Stomach smooth muscle (tissue), 2 donors: ENCODE measurements around the gene AATK.

ENCODE experiments used
- H3K27ac ChIP-seq: one replicate; pipeline ENCODE4 v1.7.0; 2013; ENCODE audit warnings: mild to moderate bottlenecking, low read length, inconsistent platforms
- H3K27me3 ChIP-seq, 2 donors: one replicate each; pipeline ENCODE4 v1.7.0; 2013; ENCODE audit warnings: low read length in 2 of 2; ENCODE audit not compliant: insufficient read depth in 2 of 2, control insufficient read depth in 1 of 2
- H3K36me3 ChIP-seq, 2 donors: one replicate each; pipeline ENCODE4 v1.7.0; 2013; ENCODE audit warnings: low read length in 2 of 2; ENCODE audit not compliant: control insufficient read depth in 2 of 2, insufficient read depth in 2 of 2
- H3K4me1 ChIP-seq: one replicate; pipeline ENCODE4 v1.7.0; 2013; ENCODE audit warnings: low read length; ENCODE audit not compliant: control insufficient read depth, insufficient read depth
- H3K4me3 ChIP-seq, 2 donors: one replicate each; pipeline ENCODE4 v1.7.0; 2013; ENCODE audit warnings: low read length in 2 of 2
- H3K9ac ChIP-seq, 2 donors: one replicate each; pipeline ENCODE4 v1.7.0; 2013; ENCODE audit warnings: low read length in 2 of 2, mild to moderate bottlenecking in 1 of 2
- H3K9me3 ChIP-seq, 2 donors: one replicate each; pipeline ENCODE4 v1.7.0; 2013; ENCODE audit warnings: low read length in 2 of 2; ENCODE audit not compliant: control insufficient read depth in 2 of 2
- donor health status: healthy.
- donor health status: Pancreatic carcinoma.

AATK gene

GRCh38 chr17:81116704-81117103, 49.3 kb downstream of the AATK start:
- H3K9ac ChIP-seq = no peak overlapping the region
- peaks cover 15% of the 10 kb centered on the region for H3K4me1 ChIP-seq
- H3K36me3 ChIP-seq = peaks cover 0 to 9% of the 10 kb centered on the region in 2 donors
- no peak overlapping the region for H3K27ac ChIP-seq
- H3K9me3 ChIP-seq = no peaks in the 10 kb centered on the region
- H3K27me3 ChIP-seq = no peaks in the 10 kb centered on the region
- H3K4me3 ChIP-seq = no peak overlapping the region

- Histone ChIP-seq H3K9ac (no peak overlapping the region), H3K36me3 (peaks cover 0 to 11% of the 10 kb centered on the region in 2 donors), H3K4me1 (peaks cover 15% of the 10 kb centered on the region), H3K9me3 (no peaks in the 10 kb centered on the region), H3K27me3 (no peaks in the 10 kb centered on the region), H3K27ac (no peak overlapping the region), H3K4me3 (no peak overlapping the region)
Measured at GRCh38 chr17:81115749-81116464, 50.1 kb downstream of the AATK start.

DNA sequence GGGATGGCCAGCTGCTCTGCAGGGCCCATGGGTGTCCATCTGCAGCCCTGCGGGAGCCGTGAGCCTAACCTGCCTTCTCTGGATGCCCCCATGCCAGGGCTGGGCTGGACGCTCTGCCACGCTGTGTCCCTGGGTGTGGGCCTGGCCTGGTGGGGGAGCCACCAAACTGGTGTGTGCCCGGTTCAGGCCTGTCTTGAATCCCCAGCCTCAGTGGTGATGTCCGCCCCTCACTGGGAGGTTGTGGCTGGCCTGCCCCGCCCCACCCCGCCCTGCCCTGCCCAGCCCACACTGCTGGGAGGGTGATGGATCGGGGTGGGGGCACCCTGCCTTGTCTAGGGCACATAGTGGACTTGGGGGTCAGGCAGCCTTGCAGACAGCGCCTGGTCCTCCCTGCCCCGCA, 50.8 kb downstream of the AATK start:
- Histone ChIP-seq H3K4me1 (peaks cover 15% of the 10 kb centered on the region), H3K27ac (no peak overlapping the region)

DNA sequence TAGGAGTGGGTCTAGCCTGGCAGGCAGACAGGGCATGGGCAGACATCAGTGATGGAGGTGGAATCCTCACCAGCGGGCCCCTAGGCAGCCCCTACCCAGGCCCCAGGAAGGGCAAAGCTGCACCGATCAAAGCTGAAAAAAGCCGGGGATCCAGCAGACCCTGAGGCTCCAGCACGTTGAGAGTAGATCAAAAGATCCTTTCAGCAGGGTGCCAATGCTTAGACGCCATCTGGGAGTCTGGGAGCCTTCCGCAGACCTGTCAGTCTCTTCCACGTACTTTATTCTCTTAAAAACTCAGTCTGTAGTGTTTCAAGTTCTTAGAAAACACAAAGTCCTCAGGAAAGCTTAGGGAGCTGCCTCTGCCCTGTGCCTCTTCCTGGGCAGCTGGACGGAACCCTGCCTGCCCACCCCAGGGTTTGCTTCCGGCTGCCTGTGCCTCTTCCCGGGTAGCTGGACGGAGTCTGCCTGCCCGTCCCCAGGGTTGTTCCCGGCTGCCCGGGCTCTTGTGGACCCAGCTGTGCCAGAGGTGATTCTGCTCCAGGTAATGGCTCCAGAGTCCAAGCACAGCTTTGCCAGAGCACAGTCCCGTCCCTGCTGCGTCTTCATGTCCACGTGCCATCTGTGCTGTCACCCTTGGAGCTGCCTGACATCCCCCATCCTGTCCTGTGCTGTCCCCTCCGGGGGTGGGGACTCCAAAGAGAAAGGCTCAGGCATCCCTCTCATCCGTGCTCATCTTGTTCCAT, 51.5 kb downstream of the AATK start:
- H3K4me3 ChIP-seq = no peak overlapping the region
- H3K36me3 ChIP-seq = peaks cover 8 to 13% of the 10 kb centered on the region in 2 donors
- H3K27ac ChIP-seq = no peak overlapping the region
- H3K27me3 ChIP-seq = no peaks in the 10 kb centered on the region
- H3K9ac ChIP-seq = no peak overlapping the region
- H3K9me3 ChIP-seq = no peaks in the 10 kb centered on the region
- H3K4me1 ChIP-seq = peaks cover 10% of the 10 kb centered on the region

More for the DNA sequence above, 50.8 kb downstream of the AATK start:
- Histone ChIP-seq H3K36me3 (peaks cover 2 to 11% of the 10 kb centered on the region in 2 donors), H3K4me3 (no peak overlapping the region), H3K27me3 (no peaks in the 10 kb centered on the region), H3K9ac (no peak overlapping the region), H3K9me3 (no peaks in the 10 kb centered on the region)

GRCh38 chr17:81113158-81113724, 52.8 kb downstream of the AATK start:
- H3K27me3 ChIP-seq = no peaks in the 10 kb centered on the region
- no peak overlapping the region for H3K4me3 ChIP-seq
- no peaks in the 10 kb centered on the region for H3K9me3 ChIP-seq
- no peak overlapping the region for H3K27ac ChIP-seq
- no peaks in the 10 kb centered on the region for H3K4me1 ChIP-seq
- H3K9ac ChIP-seq = no peak overlapping the region
- H3K36me3 ChIP-seq = peaks cover 8 to 14% of the 10 kb centered on the region in 2 donors

DNA sequence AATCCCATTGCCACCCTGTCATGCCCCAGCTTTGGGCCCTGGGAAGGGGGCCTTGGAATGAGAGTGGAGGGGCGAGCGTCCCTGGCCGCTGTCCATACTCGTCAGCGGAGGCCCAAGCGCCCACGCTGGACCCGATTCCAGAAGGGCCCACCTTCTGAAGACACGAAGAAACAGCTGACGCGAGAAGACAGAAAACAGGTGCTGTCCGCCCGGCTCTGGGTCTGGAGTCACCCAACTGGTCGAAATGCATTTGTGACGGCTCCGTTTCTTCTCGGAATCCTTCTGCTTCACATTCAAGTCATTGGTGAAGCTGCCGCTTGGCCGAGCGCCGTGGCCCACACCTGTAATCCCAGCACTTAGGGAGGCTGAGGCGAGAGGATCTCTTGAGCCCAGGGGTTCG, 53.6 kb downstream of the AATK start:
- Histone ChIP-seq H3K36me3 (peaks cover 8 to 17% of the 10 kb centered on the region in 2 donors), H3K27ac (no peak overlapping the region), H3K9ac (no peak overlapping the region), H3K9me3 (no peaks in the 10 kb centered on the region), H3K27me3 (no peaks in the 10 kb centered on the region), H3K4me3 (no peak overlapping the region), H3K4me1 (no peaks in the 10 kb centered on the region)

DNA sequence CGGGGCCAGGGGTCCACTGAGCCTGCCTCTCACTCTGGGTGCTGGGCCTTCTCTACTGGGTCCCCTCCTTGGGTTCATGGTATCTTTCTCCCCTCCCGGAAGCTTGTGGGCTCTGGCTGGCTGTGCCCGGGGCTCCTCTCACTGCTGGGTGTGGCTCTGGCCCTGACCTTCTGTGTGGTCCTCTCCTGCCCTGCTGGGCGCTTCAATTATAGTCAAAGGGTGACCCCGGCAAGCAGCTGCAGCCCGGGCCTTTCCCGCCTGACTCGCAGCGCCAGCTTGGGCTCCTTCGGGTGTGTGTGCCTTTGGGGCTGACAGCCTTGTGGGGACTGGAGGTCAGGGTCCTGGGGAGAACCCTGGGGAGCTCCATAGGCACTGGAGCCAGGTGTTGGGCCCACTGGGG, 55.0 kb downstream of the AATK start:
- Histone ChIP-seq H3K27me3 (no peaks in the 10 kb centered on the region), H3K36me3 (peaks cover 9 to 18% of the 10 kb centered on the region in 2 donors), H3K4me1 (no peaks in the 10 kb centered on the region), H3K27ac (no peak overlapping the region), H3K4me3 (no peak overlapping the region), H3K9me3 (no peaks in the 10 kb centered on the region), H3K9ac (no peak overlapping the region)

DNA sequence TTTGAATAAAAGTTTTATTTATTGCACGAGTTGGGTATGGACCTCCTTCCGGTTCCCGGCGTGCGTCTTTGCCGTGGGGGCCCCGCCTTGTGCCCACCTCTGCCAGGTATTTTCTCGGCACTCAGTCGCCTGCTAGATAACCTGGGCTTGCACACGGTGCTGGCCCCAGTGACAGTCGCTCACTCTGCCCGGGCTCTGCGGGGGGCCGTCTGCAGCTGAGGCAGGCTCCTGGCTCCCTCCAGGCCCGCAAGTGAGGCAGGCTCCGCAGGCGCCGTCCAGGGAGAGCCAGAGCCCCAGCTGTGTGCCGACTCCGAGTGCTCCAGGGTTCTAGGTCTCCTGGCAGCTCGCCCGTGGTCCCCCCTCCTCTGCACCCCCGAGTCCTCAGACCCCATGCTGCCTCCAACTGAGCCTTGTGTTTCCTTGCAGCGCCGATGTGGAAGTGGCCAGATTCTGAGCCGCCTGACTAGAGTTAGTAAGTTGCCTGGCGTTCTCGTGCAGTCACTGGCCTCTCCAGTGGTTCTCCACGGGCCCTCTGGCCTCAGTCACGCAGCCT, 55.5 kb downstream of the AATK start:
- H3K9me3 ChIP-seq = no peaks in the 10 kb centered on the region
- H3K36me3 ChIP-seq = peaks cover 14 to 19% of the 10 kb centered on the region in 2 donors
- H3K4me1 ChIP-seq = no peaks in the 10 kb centered on the region
- no peaks in the 10 kb centered on the region for H3K27me3 ChIP-seq
- H3K27ac ChIP-seq = no peak overlapping the region
- no peak overlapping the region for H3K9ac ChIP-seq
- H3K4me3 ChIP-seq = no peak overlapping the region

DNA sequence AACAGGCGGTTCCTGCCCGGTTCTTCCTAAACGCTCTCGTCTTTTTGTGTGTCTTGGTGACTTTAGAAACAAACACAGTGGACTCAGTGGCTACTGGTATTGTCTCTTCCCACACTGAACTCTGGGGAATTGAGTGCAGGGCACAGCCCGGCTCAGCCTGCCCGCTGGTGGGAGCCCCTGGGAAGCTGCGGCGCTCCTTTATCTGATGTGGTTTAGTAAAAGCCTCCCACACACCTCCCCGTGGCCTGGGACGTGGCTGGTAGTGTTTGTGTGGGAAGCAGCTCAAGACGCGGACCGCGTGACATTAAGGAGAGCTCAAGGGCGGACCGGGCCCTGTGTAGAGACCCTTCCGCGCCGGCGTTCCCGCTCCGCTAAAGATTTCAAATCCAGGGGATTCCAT, 56.1 kb downstream of the AATK start:
- no peak overlapping the region for H3K27ac ChIP-seq
- no peaks in the 10 kb centered on the region for H3K9me3 ChIP-seq
- H3K27me3 ChIP-seq = no peaks in the 10 kb centered on the region
- no peak overlapping the region for H3K4me3 ChIP-seq
- no peak overlapping the region for H3K9ac ChIP-seq
- no peaks in the 10 kb centered on the region for H3K4me1 ChIP-seq
- H3K36me3 ChIP-seq = peaks cover 19 to 21% of the 10 kb centered on the region in 2 donors

- Histone ChIP-seq H3K9me3 (no peaks in the 10 kb centered on the region), H3K9ac (no peak overlapping the region), H3K27me3 (no peaks in the 10 kb centered on the region), H3K4me3 (no peak overlapping the region), H3K36me3 (peaks cover 25 to 33% of the 10 kb centered on the region in 2 donors), H3K4me1 (no peaks in the 10 kb centered on the region), H3K27ac (no peak overlapping the region)
Measured at GRCh38 chr17:81108220-81108619, 57.8 kb downstream of the AATK start.
